GOT3 (cell line): Measurements from ENCODE around the gene KISS1R.

Experiments used
- DNase-seq: peaks from one replicate; lab custom pipeline; 2025; ENCODE audit warnings: mixed read lengths; lab: John Stamatoyannopoulos, UW

KISS1R gene

DNA sequence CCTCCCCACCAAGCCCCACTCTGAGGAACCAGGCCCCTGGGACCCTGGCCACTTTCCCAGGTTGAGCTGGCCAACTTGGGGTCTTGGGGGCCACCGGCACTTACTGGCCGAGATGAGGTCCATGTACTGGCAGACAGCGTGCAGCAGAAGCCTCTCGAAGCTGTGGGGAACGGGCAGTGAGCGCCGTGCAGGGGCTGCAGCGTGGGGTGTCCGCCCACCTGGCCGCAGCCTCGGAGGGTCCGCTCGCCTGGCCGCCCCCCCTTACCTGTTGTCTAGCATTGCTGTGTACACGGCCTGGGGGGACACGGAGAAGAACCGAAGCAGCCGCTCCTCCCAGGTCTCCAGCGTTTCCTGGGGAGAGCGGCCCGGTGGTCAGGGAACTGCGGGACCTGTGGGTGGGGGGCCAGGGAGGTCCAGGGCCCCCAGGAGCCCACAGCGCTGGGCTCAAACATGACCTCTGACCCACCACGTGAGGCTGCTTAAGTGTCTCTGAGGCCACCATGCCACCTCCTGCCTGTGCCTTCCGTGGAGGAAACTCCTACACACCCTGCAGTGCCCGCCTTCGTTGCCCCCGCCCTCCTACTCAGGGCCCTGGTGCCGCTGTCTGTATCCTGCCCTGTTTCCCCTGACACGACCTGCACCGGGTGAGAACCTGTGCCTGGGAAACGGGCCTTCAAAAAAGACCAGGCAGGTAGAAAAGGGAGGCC is 17.6 kb upstream of the KISS1R start:
- DNase-seq, result no peak

- DNase-seq, result no peak
These were observed 17.2 kb upstream of the KISS1R start for GRCh38 chr19:900043-900301.

DNA sequence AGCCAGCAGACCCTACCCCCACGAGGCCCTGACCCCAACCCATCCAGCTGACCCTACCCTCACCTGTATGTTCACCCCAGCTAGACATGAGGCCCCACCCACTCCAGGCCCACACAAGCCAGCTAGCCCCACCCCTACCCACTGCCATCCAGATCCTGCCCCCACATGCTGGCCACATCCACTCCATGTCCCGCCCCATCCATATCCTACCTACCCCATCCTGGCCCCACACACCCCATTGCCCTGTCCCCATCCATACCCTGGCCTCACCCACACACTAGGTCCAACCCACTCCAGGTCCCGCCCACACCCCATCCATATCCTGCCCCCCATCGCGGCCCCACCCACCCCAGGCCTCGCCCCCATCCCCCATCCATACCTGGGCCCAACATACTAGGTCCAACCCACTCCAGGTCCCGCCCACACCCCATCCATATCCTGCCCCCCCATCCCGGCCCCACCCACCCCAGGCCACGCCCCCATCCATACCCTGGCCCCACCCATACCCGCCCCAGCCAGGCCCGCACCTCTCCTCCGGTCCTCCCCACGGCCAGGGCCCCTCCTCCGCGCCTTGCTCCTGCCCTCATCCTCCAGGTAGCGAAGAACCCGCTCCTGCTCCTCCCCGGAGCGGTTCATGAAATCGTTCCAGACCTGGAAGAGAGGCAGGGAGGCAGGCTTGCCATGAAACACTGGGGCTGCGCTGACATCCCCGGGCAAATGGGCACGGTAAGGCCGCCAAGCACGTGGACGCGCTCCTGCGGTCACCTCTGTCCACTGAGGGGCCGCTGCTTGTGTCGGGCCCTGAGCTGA is 16.6 kb upstream of the KISS1R start:
- DNase-seq, result no peak

GRCh38 chr19:901216-902092 is 15.7 kb upstream of the KISS1R start:
- DNase-seq, result no peak

DNA sequence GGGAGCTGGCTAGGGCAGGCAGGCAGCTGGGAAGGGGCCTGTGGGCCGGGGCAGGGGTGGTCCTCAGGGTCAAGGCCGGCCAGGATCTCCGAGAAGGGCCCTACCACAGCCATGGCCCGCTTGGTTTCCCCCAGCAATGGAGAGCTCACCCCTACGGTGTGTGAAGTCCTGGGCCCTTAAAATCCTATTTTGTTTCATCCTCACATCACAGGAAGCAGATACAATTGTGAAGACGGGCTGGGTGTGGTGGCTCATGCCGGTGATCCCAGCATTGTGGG is 15.1 kb upstream of the KISS1R start:
- no peak for DNase-seq

DNA sequence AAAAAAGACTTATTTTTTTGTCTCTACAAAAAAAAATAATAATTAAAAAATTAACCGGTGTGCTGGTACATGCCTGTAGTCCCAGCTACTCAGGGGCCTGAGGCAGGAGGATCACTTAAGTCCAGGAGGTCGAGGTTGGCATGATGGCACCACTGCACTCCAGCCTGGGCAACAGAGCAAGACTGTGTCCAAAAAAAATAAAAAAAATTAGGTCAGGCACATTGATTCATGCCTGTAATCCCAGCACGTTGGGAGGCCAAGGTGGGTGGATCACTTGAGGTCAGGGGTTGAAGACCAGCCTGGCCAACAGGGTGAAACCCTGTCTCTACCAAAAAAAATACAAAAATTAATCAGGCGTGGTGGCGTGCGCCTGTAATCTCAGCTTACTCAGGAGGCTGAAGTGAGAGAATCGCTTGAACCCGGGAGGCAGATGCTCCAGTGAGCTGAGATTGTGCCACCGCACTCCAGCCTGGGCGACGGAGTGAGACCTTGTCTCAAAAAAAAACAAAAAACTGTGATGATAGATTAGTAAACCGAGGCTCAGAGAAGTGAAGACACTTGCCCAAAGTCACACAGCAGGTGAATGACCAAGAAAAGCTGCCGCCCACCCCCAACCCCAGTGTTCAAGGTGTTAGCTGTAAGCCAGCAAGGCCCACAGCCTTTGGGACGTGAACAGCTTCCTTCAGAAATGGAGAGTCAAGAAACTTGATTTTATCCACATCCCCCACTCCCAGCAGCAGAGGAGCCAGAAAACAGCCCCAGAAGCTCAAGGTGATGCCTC is 14.5 kb upstream of the KISS1R start:
- no peak for DNase-seq

GRCh38 chr19:903266-903797 is 13.8 kb upstream of the KISS1R start:
- no peak for DNase-seq

DNA sequence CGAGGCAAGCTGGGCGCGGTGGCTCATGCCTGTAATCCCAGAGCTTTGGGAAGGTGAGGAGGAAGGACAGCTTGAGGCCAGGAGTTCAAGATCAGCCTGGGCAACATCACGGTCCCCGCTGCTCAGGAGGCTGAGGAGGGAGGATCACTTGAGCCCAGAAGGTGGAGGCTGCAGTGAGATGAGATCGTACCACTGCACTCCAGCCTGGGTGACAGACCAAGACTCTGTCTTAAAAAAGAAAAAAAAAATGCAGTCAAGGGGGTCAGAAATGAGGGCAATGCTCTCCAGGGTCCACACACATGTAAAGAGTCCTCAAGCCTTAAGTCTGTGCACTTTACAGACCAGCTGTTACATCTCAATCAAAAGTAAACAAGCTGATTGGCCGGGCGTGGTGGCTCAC is 12.6 kb upstream of the KISS1R start:
- DNase-seq, result no peak

GRCh38 chr19:906480-906879 is 10.7 kb upstream of the KISS1R start:
- DNase-seq, result no peak

GRCh38 chr19:907183-907853 is 9.8 kb upstream of the KISS1R start:
- DNase-seq, result no peak

DNA sequence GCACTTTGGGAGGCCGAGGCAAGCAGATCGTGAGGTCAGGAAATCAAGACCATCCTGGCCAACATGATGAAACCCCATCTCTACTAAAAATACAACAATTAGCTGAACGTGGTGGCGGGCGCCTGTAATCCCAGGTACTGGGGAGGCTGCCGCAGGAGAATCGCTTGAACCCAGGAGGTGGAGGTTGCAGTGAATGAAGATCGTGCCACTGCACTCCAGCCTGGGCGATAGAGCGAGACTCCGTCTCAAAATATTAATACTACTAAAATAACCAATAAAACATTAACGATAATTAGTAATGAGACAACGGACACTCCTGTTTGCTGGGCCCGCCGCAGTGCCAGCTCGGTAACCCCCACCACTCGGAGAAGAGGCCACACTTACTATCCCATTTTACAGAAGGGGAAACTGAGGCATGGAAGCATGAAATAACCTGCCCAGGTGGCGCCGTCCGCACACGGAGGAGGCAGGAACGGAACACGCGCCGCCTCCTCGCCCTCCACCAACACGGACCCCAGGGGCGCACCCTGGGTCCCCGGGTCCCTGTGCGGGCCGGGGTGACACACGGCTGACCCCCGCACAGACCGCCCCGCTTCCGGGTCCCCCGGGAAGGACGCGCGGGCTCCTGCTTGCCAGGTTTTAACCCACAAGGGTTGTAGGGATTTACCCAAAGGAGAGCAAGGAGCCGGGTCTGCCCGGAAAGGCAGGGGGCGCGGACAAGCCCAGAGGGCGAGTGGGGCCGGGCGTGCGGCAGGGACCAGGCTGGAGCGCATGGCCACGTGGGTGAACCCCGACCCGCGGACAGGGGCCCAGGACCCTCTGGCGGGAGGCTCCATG is 5.7 kb upstream of the KISS1R start:
- DNase-seq, result no peak

- DNase-seq, result no peak
These were observed 4.7 kb upstream of the KISS1R start for GRCh38 chr19:912181-913079.

- DNase-seq, result peak; percentile 20
These were observed 3.9 kb upstream of the KISS1R start, which contains the start of gene R3HDM4 for GRCh38 chr19:913080-913748. Gene R3HDM4 (minus strand): TSS chr19:913219. CDS start chr19:913157, 62 bp downstream.

GRCh38 chr19:916645-917322 is 349 bp upstream of the KISS1R start:
- DNase-seq, result no peak

GRCh38 chr19:918152-918437 is 962 bp downstream of the KISS1R start:
- DNase-seq, result no peak

DNA sequence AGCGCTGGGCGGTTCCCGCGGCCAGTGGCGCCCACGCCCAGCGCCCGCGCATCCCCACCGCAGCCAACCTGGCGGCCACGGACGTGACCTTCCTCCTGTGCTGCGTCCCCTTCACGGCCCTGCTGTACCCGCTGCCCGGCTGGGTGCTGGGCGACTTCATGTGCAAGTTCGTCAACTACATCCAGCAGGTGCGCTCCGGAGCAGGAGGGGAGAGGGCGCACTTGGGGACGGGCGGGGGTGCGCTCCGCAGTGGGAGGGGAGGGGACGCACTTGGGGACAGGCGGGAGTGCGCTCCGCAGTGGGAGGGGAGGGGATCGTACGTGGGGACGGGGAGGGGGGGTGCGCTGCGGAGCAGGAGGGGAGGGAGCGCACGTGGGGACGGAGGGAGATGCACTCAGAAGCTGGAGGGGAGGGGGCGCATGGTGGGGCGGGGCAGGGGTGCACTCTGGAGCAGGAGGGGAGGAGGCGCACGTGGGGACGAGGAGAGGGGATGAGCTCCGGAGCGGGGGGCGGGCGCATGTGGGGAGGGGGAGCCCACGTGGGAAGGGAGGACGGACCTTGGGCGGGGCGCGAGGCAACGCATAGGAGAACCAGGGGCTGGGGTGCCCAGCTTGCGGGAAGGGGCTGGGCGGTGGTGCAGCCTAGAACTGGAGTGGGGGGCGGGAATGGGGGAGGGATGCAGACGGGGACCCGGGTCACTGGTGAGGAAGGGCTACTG is 1.5 kb downstream of the KISS1R start:
- no peak for DNase-seq

- DNase-seq, result no peak
These were observed 2.3 kb downstream of the KISS1R start for GRCh38 chr19:919199-920050.
